NB4 (cell line): ENCODE data around the gene HLCS.

Experiments used
- CTCF ChIP-seq: IDR thresholded peaks from one replicate; pipeline ENCODE4 v1.5.1; 2012; ENCODE audit warnings: low read depth, low read length
- POLR2A ChIP-seq: IDR thresholded peaks from 2 replicates; pipeline ENCODE4 v1.6.1; 2011; ENCODE audit warnings: mild to moderate bottlenecking; ENCODE audit not compliant: insufficient read length; ENCODE audit errors: extremely low read depth

GRCh38 chr21:36994501-36995158 is 28.2 kb upstream of the HLCS start:
- TF ChIP-seq CTCF (no peak), POLR2A (no peak)
